Natural killer cell (primary cell): ENCODE results near the gene TINAGL1. TPM values are rescaled to one million over a fixed set of nuclear protein-coding genes. Genes with fewer than 3 reads are reported as not detected.

Experiments
- ATAC-seq, 3 donors: fragments of 150-1000 bp in 2 of 3; fragments of 200-7000 bp in 1 of 3; cut with Tn5 transposase; 1 replicate in 1 of 3; 2 replicates in 2 of 3; pipeline ENCODE4 v1.10.0; 2021; ENCODE audit warnings: mild to moderate bottlenecking in 2 of 3, moderate library complexity in 2 of 3
- DNase-seq, 2 donors: peaks; one replicate each; pipeline versions ENCODE4 v3.0.0 to v3.0.0-alpha.2; 2013 to 2021; ENCODE audit warnings: mixed read lengths in 1 of 2
- H3K27ac ChIP-seq: one replicate; pipeline ENCODE4 v1.5.1; 2013; ENCODE audit warnings: mild to moderate bottlenecking, low read length
- H3K27me3 ChIP-seq: one replicate; pipeline ENCODE4 v1.6.1; 2013; ENCODE audit warnings: low read length; ENCODE audit not compliant: control insufficient read depth, insufficient read depth
- H3K36me3 ChIP-seq: one replicate; pipeline ENCODE4 v1.6.1; 2013; ENCODE audit warnings: low read length; ENCODE audit not compliant: control insufficient read depth, insufficient read depth
- H3K4me1 ChIP-seq: one replicate; pipeline ENCODE4 v1.6.1; 2013; ENCODE audit warnings: low read length; ENCODE audit not compliant: control insufficient read depth, insufficient read depth
- H3K4me3 ChIP-seq: one replicate; pipeline ENCODE4 v1.5.1; 2013; ENCODE audit warnings: low read length
- H3K9me3 ChIP-seq: one replicate; pipeline ENCODE4 v1.6.1; 2013; ENCODE audit warnings: low read length; ENCODE audit not compliant: control insufficient read depth, insufficient read depth
- H3K27ac Mint-ChIP-seq, 2 donors: one replicate each; pipeline ENCODE4 v1.8.0; 2022; ENCODE audit warnings: mild to moderate bottlenecking in 2 of 2, mixed read lengths in 2 of 2, moderate library complexity in 1 of 2
- H3K27me3 Mint-ChIP-seq, 2 donors: one replicate each; pipeline ENCODE4 v1.8.0; 2022; ENCODE audit warnings: low read depth in 2 of 2, mixed read lengths in 2 of 2
- H3K36me3 Mint-ChIP-seq: one replicate; pipeline ENCODE4 v1.8.0; 2022; ENCODE audit warnings: mixed read lengths
- H3K4me1 Mint-ChIP-seq, 2 donors: one replicate each; pipeline ENCODE4 v1.8.0; 2022; ENCODE audit warnings: mixed read lengths in 2 of 2
- H3K4me3 Mint-ChIP-seq: one replicate; pipeline ENCODE4 v1.8.0; 2022; ENCODE audit warnings: mild to moderate bottlenecking, moderate library complexity, mixed read lengths
- H3K9me3 Mint-ChIP-seq, 2 donors: one replicate each; pipeline ENCODE4 v1.8.0; 2022; ENCODE audit warnings: mixed read lengths in 2 of 2
- CTCF ChIP-seq: fragments of 200-600 bp; IDR thresholded peaks from one replicate; pipeline ENCODE4 v1.8.0; 2022; ENCODE audit warnings: antibody characterized with exemption
- WGBS: methylation state at CpG from one replicate; pipeline ENCODE4 v1.1.7; 2013; ENCODE audit warnings: missing lambda C conversion rate; ENCODE audit not compliant: insufficient coverage; 5-methylcytosine and 5-hydroxymethylcytosine counted together
- intact Hi-C: fragments of 100-400 bp; cut with micrococcal nuclease; formaldehyde crosslinking; loops from one replicate; pipeline ENCODE4 v1.14.2; 2022
- total RNA-seq, 4 donors: library from RNA; stranded (reverse); fragments of 120-200 nt in 1 of 4; gene quantifications; one replicate each; pipeline versions ENCODE4 v1.2.3 to v1.2.4, GENCODE V29; 2013 to 2022

The TINAGL1 gene, protein sequence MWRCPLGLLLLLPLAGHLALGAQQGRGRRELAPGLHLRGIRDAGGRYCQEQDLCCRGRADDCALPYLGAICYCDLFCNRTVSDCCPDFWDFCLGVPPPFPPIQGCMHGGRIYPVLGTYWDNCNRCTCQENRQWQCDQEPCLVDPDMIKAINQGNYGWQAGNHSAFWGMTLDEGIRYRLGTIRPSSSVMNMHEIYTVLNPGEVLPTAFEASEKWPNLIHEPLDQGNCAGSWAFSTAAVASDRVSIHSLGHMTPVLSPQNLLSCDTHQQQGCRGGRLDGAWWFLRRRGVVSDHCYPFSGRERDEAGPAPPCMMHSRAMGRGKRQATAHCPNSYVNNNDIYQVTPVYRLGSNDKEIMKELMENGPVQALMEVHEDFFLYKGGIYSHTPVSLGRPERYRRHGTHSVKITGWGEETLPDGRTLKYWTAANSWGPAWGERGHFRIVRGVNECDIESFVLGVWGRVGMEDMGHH
- total RNA-seq: not detected
- total RNA-seq (2013): not detected

- peaks cover 12 to 23% of the 10 kb centered on the region in 2 donors for H3K27me3 Mint-ChIP-seq
- peaks cover 3% of the 10 kb centered on the region for H3K27me3 ChIP-seq
- H3K36me3 Mint-ChIP-seq: no peaks in the 10 kb centered on the region
- H3K27ac ChIP-seq: no peak within 1 kb of the TSS
- 13% methylated on average over 25 of the region's 25 CpGs for WGBS
- no peak within 1 kb of the TSS for H3K4me3 Mint-ChIP-seq
- no peaks in the 10 kb centered on the region for H3K9me3 ChIP-seq
- no peaks in the 10 kb centered on the region for H3K36me3 ChIP-seq
- no peaks in the 10 kb centered on the region for H3K9me3 Mint-ChIP-seq
- no peak within 1 kb of the TSS for H3K27ac Mint-ChIP-seq
- H3K4me1 ChIP-seq: peaks cover 6% of the 10 kb centered on the region
- ATAC-seq (peak in 1 of 3 donors; percentile 26), DNase-seq (no peak)
- no peak within 1 kb of the TSS for H3K4me3 ChIP-seq
- intact Hi-C loops: no loop called here
- peaks cover 0 to 7% of the 10 kb centered on the region in 2 donors for H3K4me1 Mint-ChIP-seq
- no peak for TF ChIP-seq CTCF
Measured at GRCh38 chr1:31576201-31576669, at the start of gene TINAGL1. Gene TINAGL1 (plus strand): TSS chr1:31576515. CDS start chr1:31577149, 634 bp downstream.

DNA sequence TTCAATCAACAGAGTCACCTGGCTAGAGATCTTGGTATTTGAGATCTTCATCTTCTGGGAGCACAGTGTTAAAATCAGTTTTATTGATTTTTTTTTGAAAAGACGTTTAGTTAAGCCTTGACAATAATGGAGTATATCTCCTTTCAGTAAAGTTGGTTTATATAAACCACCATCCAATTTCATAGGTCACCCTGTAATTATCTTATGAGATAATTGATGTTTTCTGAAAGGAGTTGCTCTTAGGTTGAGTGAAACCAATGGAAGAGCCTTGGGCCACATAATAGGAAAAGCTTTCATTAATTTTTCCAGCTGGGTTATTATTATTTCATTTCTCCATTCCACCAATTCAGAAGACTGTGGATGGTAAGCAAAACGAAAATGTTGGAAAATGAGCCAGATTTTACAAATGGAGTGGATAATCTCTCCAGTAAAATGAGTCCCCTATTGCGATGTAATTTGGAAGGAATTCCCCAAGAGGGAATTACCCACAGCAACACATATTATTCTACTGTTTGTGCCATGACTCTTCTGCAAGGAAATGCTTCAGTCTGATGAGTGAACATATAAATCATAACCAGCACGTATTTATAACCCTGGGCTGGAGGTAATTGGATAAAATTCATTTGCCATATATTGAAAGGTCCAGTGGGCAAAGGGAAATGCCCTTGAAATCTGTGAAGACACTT, 46.2 kb upstream of the TINAGL1 start:
- no peak overlapping the region for H3K27ac Mint-ChIP-seq
- Histone ChIP-seq H3K36me3 (no peaks in the 10 kb centered on the region), H3K4me1 (no peaks in the 10 kb centered on the region), H3K27ac (no peak overlapping the region), H3K27me3 (peaks cover 2% of the 10 kb centered on the region), H3K9me3 (no peaks in the 10 kb centered on the region), H3K4me3 (no peak overlapping the region)
- WGBS: 100% methylated on average over 2 of the region's 4 CpGs
- no peak for TF ChIP-seq CTCF
- H3K4me1 Mint-ChIP-seq: no peaks in the 10 kb centered on the region
- H3K4me3 Mint-ChIP-seq: no peak overlapping the region
- H3K27me3 Mint-ChIP-seq: peaks cover 14 to 65% of the 10 kb centered on the region in 2 donors
- DNase-seq (no peak), ATAC-seq (no peak)
- no peaks in the 10 kb centered on the region for H3K36me3 Mint-ChIP-seq
- intact Hi-C loops: no loop called here
- no peaks in the 10 kb centered on the region for H3K9me3 Mint-ChIP-seq

GRCh38 chr1:31531177-31531999, 44.9 kb upstream of the TINAGL1 start:
- Mint-ChIP-seq H3K4me3 (no peak overlapping the region), H3K36me3 (no peaks in the 10 kb centered on the region), H3K27me3 (peaks cover 17 to 66% of the 10 kb centered on the region in 2 donors), H3K9me3 (no peaks in the 10 kb centered on the region), H3K27ac (no peak overlapping the region), H3K4me1 (peaks cover 7 to 9% of the 10 kb centered on the region in 2 donors)
- no peak for DNase-seq
- Histone ChIP-seq H3K27ac (no peak overlapping the region), H3K27me3 (peaks cover 5% of the 10 kb centered on the region), H3K4me1 (peaks cover 10% of the 10 kb centered on the region), H3K4me3 (no peak overlapping the region), H3K36me3 (no peaks in the 10 kb centered on the region), H3K9me3 (no peaks in the 10 kb centered on the region)
- intact Hi-C loops: no loop called here
- ATAC-seq: no peak
- 88% methylated on average over 10 of the region's 10 CpGs for WGBS
- no peak for TF ChIP-seq CTCF
